Vein endothelial cell (primary cell): ENCODE data around the gene CAMP. TPM values are rescaled to one million over a fixed set of nuclear protein-coding genes. Genes with fewer than 3 reads are reported as not detected.

Experiments used
- small RNA-seq: library from RNA; depleted of rRNA; stranded (forward); fragments of <200 nt; gene quantifications from one replicate; pipeline ENCODE3, GENCODE V24; 2012
- total RNA-seq: library from RNA; depleted of rRNA; stranded (reverse); fragments of >200 nt; gene quantifications from 2 replicates; pipeline ENCODE4 v1.2.3, GENCODE V29; 2012

CAMP gene
- total RNA-seq: not detected in 2 replicates

GRCh38 chr3:48222616-48223513, at the start of gene CAMP:
Gene CAMP (plus strand): TSS chr3:48223495. CDS start chr3:48223512, 17 bp downstream.

GRCh38 chr3:48188266-48189201, 34.8 kb upstream of the CAMP start, which contains the start of gene CDC25A:
Gene CDC25A (minus strand): TSS chr3:48188417. CDS start chr3:48187947, 470 bp downstream.

Small RNA genes within 50 kb of the gene (small RNA-seq; reads per million reads assigned to genes)
- gene MIR4443 (not detected), gene NDUFB1P1 (not detected), gene RNU7-128P (not detected)

Other genes starting within 250 kb of the CAMP start
- 158 and 177 TPM in 2 replicates for gene MAP4, start 207.1 kb upstream of the CAMP start, total RNA-seq
- 12.4 and 20.9 TPM in 2 replicates for gene CDC25A, start 35.1 kb upstream of the CAMP start, total RNA-seq
- 7.8 and 9.0 TPM in 2 replicates for gene ZNF589, start 17.6 kb downstream of the CAMP start, total RNA-seq
- 23.1 and 30.1 TPM in 2 replicates for gene NME6, start 77.9 kb downstream of the CAMP start, total RNA-seq
- gene SPINK8, start 110.2 kb downstream of the CAMP start, total RNA-seq: not detected in 2 replicates
- gene FBXW12, start 148.7 kb downstream of the CAMP start, total RNA-seq: not detected in 2 replicates
- gene PLXNB1, start 206.6 kb downstream of the CAMP start, total RNA-seq: 32.2 and 42.8 TPM in 2 replicates
- 11.8 and 13.3 TPM in 2 replicates for gene CCDC51, start 216.6 kb downstream of the CAMP start, total RNA-seq
- gene TMA7, start 216.8 kb downstream of the CAMP start, total RNA-seq: 200 and 203 TPM in 2 replicates
- gene ATRIP, start 223.2 kb downstream of the CAMP start, total RNA-seq: 8.2 and 11.4 TPM in 2 replicates